Heart left ventricle (tissue), 13 donors: ENCODE results near the gene CCDC33.

ENCODE experiments used
- CTCF ChIP-seq, 12 donors: fragments of 200-600 bp; sonication (generic) in 4 of 12; IDR thresholded peaks; one replicate each; pipeline versions ENCODE4 v1.5.0 to v1.8.0; 2018 to 2022; ENCODE audit warnings: antibody characterized with exemption in 12 of 12, mild to moderate bottlenecking in 5 of 12
- POLR2A ChIP-seq, 2 donors: fragments of 450-650 bp; IDR thresholded peaks; one replicate each; pipeline ENCODE4 v1.6.1; 2017; ENCODE audit warnings: antibody characterized with exemption in 2 of 2, mild to moderate bottlenecking in 2 of 2, moderate library complexity in 2 of 2
- donor health status: ischemic (EF 13 %, LVEDD 7.1; RV severe dilation, severe dysfunction).
- donor health status: DM: no; HTN: yes; CAD: no.
- donor health status: DM: no; HTN: no; CAD: no.
- donor health status: ischemic (EF 25% LVEDD 6.9; RV normal size, moderate dysfunction).
- donor health status: ischemic (EF 25% LVEDD 5.7; RV mildly dilated, moderate dysfunction).
- donor health status: ischemic (EF 35%, LVEDD 5.7; RV mildly dilated, moderate dysfunction).
- donor health status: nonischemic (EF 11% LVEDD 7.7; RV severe dilation, severe dysfunction).
- donor health status: DM: yes; HTN: yes; CAD: no.
- donor health status: PGD.
- donor health status: ischemic (EF 29% LVEDD 5.4; RV normal size, mild dysfunction).
- donor health status: nonischemic (EF 23%, LVEDD 6.1; RV moderate dilation, normal function).

DNA sequence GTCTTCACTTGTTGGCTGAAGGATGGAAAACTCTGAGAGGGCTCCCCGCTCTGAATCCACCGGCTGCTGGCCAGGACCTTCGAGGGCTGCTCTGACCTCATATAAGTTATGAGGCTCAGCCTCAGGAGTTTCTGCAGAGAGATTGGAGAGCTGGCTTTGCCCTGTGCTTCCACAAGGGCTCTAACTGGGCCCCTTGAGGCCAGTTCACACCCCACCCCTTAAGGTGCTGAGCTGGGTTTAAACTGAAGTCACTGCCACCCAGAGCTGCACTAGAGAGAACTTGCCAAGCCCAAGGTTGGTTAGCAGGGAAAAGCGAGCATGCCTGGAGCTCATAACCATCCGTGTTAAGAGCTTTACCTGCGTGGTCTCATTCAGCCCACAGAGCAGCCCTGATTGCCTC lies 2.8 kb upstream of the CCDC33 start:
- TF ChIP-seq CTCF (IDR thresholded peaks at IDR 0.05) (no peak), POLR2A (IDR thresholded peaks at IDR 0.05) (no peak)
